Activated T-cell treated with anti-CD3 and anti-CD28 coated beads, Interleukin-2, amount 50 U/mL, for 4 hours (primary cell): ENCODE results near the gene REEP6. TPM values are rescaled to one million over a fixed set of nuclear protein-coding genes. Genes with fewer than 3 reads are reported as not detected.
"Not testable (repeated sequence)": the region's sequence is repeated elsewhere in the genome, so short reads cannot be mapped to it uniquely, and the experiment has no call there.

Experiments used
- ATAC-seq, 2 donors: fragments of 200-7000 bp; cut with Tn5 transposase; one replicate each; pipeline ENCODE4 v1.10.0; 2021
- DNase-seq: peaks from one replicate; pipeline ENCODE4 v3.0.0-alpha.2; 2020
- H3K27me3 Mint-ChIP-seq: one replicate; pipeline ENCODE4 v1.8.0; 2021; ENCODE audit warnings: low read depth, mixed read lengths
- H3K36me3 Mint-ChIP-seq: one replicate; pipeline ENCODE4 v1.8.0; 2022; ENCODE audit warnings: mixed read lengths; ENCODE audit not compliant: insufficient read depth
- H3K4me1 Mint-ChIP-seq: one replicate; pipeline ENCODE4 v1.8.0; 2021; ENCODE audit warnings: low read depth, mixed read lengths
- H3K4me3 Mint-ChIP-seq: one replicate; pipeline ENCODE4 v1.8.0; 2021; ENCODE audit warnings: mild to moderate bottlenecking, moderate library complexity, mixed read lengths
- H3K9me3 Mint-ChIP-seq: one replicate; pipeline ENCODE4 v1.8.0; 2021; ENCODE audit warnings: mixed read lengths
- total RNA-seq, 3 donors: library from RNA; stranded (reverse); gene quantifications; one replicate each; pipeline ENCODE4 v1.2.1, GENCODE V29; 2021

The REEP6 gene
- total RNA-seq, 3 donors from 2014 or later: 1.8 to 3.4 (median 1.9) TPM

GRCh38 chr19:1533510-1534150 is 42.6 kb downstream of the REEP6 start:
- Mint-ChIP-seq H3K4me3 (no peak overlapping the region), H3K36me3 (no peaks in the 10 kb centered on the region), H3K27me3 (peaks cover 38% of the 10 kb centered on the region), H3K4me1 (no peaks in the 10 kb centered on the region), H3K9me3 (no peaks in the 10 kb centered on the region)
- ATAC-seq: no peak
- no peak for DNase-seq

DNA sequence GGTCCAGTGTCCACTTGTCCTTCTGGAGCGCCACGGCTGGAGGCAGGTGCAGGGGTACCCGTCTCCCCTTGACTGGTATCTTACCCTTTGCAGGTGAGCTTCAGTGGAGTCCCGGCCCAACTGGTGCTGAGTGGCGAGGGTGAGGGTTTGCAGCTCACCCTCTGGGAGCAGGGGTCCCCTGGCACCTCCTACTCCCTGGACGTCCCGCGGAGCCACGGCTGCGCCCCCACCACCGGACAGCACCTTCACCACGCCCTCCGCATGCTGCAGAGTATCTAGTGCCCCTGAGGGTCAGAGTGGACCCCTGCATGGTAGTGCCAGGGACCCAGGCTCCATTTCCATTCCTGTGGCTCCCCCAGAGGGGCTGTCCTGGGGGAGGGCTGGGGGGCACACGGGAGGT is 44.0 kb downstream of the REEP6 start:
- H3K36me3 Mint-ChIP-seq: no peaks in the 10 kb centered on the region
- ATAC-seq (no peak), DNase-seq (no peak)
- H3K27me3 Mint-ChIP-seq: peaks cover 36% of the 10 kb centered on the region
- H3K4me3 Mint-ChIP-seq: no peak overlapping the region
- no peaks in the 10 kb centered on the region for H3K4me1 Mint-ChIP-seq
- H3K9me3 Mint-ChIP-seq: no peaks in the 10 kb centered on the region

DNA sequence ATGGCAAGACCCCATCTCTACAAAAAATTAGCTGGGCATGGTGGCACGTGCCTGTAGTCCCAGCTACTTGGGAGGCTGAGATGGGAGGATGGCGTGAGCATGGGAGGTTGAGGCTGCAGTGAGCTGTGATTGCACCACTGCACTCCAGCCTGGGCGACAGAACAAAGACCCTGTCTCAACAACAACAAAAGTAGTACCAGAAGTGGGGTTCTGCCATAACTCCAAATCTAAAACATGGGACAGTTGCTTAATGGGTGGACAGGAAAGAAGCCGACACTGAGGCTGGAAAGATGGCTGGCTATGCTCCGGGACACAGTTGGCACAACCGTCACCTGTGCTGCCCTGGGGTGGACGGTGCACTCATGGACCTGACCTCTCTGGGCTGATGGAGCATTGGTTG is 44.7 kb downstream of the REEP6 start:
- not testable (repeated sequence) for H3K4me3 Mint-ChIP-seq, H3K9me3 Mint-ChIP-seq, ATAC-seq, H3K4me1 Mint-ChIP-seq, DNase-seq, H3K36me3 Mint-ChIP-seq
- H3K27me3 Mint-ChIP-seq: peaks cover 40% of the 10 kb centered on the region

DNA sequence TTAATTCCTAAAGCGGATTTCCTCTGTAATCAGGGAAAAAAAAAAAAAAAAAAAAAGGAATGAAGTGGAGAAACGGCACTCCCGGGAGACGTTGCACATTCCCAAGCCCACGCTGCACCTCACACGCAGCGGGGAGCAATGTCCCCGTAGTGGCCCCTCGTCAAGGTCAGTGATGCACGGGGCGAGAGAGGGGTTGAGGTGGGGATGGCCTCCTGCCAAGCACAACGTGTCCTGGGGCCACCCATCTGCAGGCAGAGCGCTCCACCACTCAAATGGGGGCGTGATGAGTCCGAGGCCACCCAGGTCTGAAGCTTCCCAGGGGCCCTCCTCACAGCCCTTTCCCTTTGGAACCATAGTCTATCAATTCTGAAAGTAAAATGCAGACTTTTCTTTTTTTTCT is 48.0 kb downstream of the REEP6 start:
- Mint-ChIP-seq H3K36me3 (no peaks in the 10 kb centered on the region), H3K4me3 (no peak overlapping the region), H3K27me3 (peaks cover 47% of the 10 kb centered on the region), H3K9me3 (no peaks in the 10 kb centered on the region), H3K4me1 (no peaks in the 10 kb centered on the region)
- DNase-seq: no peak
- ATAC-seq: no peak

- not testable (repeated sequence) for H3K9me3 Mint-ChIP-seq, DNase-seq, H3K36me3 Mint-ChIP-seq, ATAC-seq, H3K4me3 Mint-ChIP-seq, H3K4me1 Mint-ChIP-seq
- peaks cover 50% of the 10 kb centered on the region for H3K27me3 Mint-ChIP-seq
Measured at GRCh38 chr19:1539749-1540148, 48.8 kb downstream of the REEP6 start.

- H3K4me1 Mint-ChIP-seq: no peaks in the 10 kb centered on the region
- no peak for DNase-seq
- H3K36me3 Mint-ChIP-seq: no peaks in the 10 kb centered on the region
- ATAC-seq: no peak
- no peak overlapping the region for H3K4me3 Mint-ChIP-seq
- no peaks in the 10 kb centered on the region for H3K9me3 Mint-ChIP-seq
- peaks cover 50% of the 10 kb centered on the region for H3K27me3 Mint-ChIP-seq
Measured at GRCh38 chr19:1540365-1540925, 49.5 kb downstream of the REEP6 start.

Other genes with a start within 250 kb of the REEP6 start
- 100 to 1,000 TPM; 259 to 434 (median 312) TPM for gene ATP5F1D, start 249.4 kb upstream of the REEP6 start, total RNA-seq
- 10 to 100 TPM; 63.2 to 70.0 (median 68.7) TPM for gene MIDN, start 242.6 kb upstream of the REEP6 start, total RNA-seq
- gene CIRBP, start 221.8 kb upstream of the REEP6 start, total RNA-seq: 100 to 1,000 TPM; 269 to 294 (median 285) TPM
- gene FAM174C, start 215.7 kb upstream of the REEP6 start, total RNA-seq: 100 to 1,000 TPM; 189 to 199 (median 194) TPM
- not detected for gene EFNA2, start 205.3 kb upstream of the REEP6 start, total RNA-seq
- gene NDUFS7, start 107.3 kb upstream of the REEP6 start, total RNA-seq: 100 to 1,000 TPM; 124 to 142 (median 137) TPM
- 10 to 100 TPM; 16.0 to 25.9 (median 23.1) TPM for gene GAMT, start 89.6 kb upstream of the REEP6 start, total RNA-seq
- 100 to 1,000 TPM; 296 to 322 (median 303) TPM for gene DAZAP1, start 83.6 kb upstream of the REEP6 start, total RNA-seq
- 1,000 to 10,000 TPM; 2,317 to 2,484 (median 2,379) TPM for gene RPS15, start 52.8 kb upstream of the REEP6 start, total RNA-seq
- gene APC2, start 41.1 kb upstream of the REEP6 start, total RNA-seq: under 1 TPM; 0.13 to 0.45 (median 0.16) TPM
- 10 to 100 TPM; 31.0 to 32.1 (median 32.0) TPM for gene C19orf25, start 12.0 kb upstream of the REEP6 start, total RNA-seq
- under 1 TPM; 0.46 to 0.50 (median 0.49) TPM for gene PCSK4, start 831 bp upstream of the REEP6 start, total RNA-seq
- 1 to 10 TPM; 5.8 to 9.7 (median 6.8) TPM for gene ADAMTSL5, start 21.8 kb downstream of the REEP6 start, total RNA-seq
- gene PLK5, start 32.9 kb downstream of the REEP6 start, total RNA-seq: not detected
- gene MEX3D, start 77.1 kb downstream of the REEP6 start, total RNA-seq: 10 to 100 TPM; 12.5 to 17.0 (median 12.6) TPM
- gene MBD3, start 101.7 kb downstream of the REEP6 start, total RNA-seq: 100 to 1,000 TPM; 153 to 180 (median 163) TPM
- gene UQCR11, start 114.3 kb downstream of the REEP6 start, total RNA-seq: 100 to 1,000 TPM; 226 to 252 (median 250) TPM
- gene TCF3, start 161.4 kb downstream of the REEP6 start, total RNA-seq: 100 to 1,000 TPM; 144 to 184 (median 153) TPM